Measurements from ENCODE around the gene DNAH8.

DNA sequence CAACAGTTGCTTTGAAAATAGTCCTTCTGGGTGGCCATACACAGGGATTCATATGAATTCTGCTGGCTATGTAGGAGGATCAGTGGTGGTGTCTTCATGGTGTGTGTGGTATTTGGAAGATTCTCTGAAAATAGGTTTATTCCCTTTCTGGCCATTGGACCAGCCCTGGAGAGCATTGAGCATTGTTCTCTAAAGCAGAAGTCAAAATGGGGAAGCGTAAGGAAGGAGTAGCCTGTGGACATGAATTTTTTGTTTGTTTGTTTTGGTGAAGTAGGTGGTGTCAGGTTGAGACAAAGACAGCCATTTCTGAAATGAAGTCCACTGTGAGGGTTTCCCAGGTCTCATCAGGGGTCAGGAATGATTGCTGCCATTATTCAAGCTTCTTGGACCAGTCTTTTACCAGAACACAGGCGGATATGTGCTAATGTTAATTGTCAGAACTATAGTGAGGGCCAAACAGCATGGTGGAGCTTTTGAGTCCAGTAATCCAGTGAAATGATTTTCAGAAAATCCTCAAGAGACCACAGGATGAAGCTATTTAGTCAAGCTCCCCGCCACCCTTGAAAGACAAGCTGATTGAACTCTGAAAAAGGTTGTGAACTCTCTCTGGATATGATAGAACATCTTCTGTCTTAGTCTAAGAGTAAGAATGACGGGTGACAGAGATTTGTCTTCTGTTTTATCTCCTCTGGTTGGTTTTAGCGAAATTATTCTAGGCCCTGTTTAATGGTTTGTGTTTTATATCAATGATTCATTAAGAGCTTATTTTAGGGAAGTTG is 60.0 kb downstream of the DNAH8 start:
- TF ChIP-seq, protein P1, sequence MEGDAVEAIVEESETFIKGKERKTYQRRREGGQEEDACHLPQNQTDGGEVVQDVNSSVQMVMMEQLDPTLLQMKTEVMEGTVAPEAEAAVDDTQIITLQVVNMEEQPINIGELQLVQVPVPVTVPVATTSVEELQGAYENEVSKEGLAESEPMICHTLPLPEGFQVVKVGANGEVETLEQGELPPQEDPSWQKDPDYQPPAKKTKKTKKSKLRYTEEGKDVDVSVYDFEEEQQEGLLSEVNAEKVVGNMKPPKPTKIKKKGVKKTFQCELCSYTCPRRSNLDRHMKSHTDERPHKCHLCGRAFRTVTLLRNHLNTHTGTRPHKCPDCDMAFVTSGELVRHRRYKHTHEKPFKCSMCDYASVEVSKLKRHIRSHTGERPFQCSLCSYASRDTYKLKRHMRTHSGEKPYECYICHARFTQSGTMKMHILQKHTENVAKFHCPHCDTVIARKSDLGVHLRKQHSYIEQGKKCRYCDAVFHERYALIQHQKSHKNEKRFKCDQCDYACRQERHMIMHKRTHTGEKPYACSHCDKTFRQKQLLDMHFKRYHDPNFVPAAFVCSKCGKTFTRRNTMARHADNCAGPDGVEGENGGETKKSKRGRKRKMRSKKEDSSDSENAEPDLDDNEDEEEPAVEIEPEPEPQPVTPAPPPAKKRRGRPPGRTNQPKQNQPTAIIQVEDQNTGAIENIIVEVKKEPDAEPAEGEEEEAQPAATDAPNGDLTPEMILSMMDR (IDR thresholded peaks at IDR 0.05): no peak
- TF ChIP-seq EZH2 (IDR thresholded peaks at IDR 0.05): no peak

All from neural progenitor cell (in vitro differentiated cells).